Effector memory CD4-positive, alpha-beta T cell (primary cell): Measurements from ENCODE around the gene LDHAL6A.

Experiments
- DNase-seq, 3 donors: peaks; one replicate each; pipeline ENCODE4 v3.0.0-alpha.2; 2020
- H3K27ac ChIP-seq: 2 replicates; pipeline ENCODE4 v1.7.0; 2013; ENCODE audit warnings: mild to moderate bottlenecking, low read length, moderate library complexity; ENCODE audit not compliant: insufficient read depth, poor library complexity, severe bottlenecking
- H3K27me3 ChIP-seq: replicated peaks from 2 replicates; pipeline ENCODE4 v1.7.0; 2013; ENCODE audit warnings: mild to moderate bottlenecking, low read length; ENCODE audit not compliant: insufficient read depth, control insufficient read depth, poor library complexity, severe bottlenecking
- H3K36me3 ChIP-seq: 2 replicates; pipeline ENCODE4 v1.7.0; 2013; ENCODE audit warnings: mild to moderate bottlenecking, low read length, moderate library complexity; ENCODE audit not compliant: control insufficient read depth, insufficient read depth
- H3K4me1 ChIP-seq: 2 replicates; pipeline ENCODE4 v1.7.0; 2013; ENCODE audit warnings: low read length, mild to moderate bottlenecking; ENCODE audit not compliant: control insufficient read depth, insufficient read depth, poor library complexity, severe bottlenecking
- H3K4me3 ChIP-seq: 2 replicates; pipeline ENCODE4 v1.7.0; 2013; ENCODE audit warnings: low read length, low read depth, mild to moderate bottlenecking; ENCODE audit not compliant: insufficient read depth, poor library complexity, severe bottlenecking
- H3K9me3 ChIP-seq: 2 replicates; pipeline ENCODE4 v1.7.0; 2013; ENCODE audit warnings: mild to moderate bottlenecking, low read length, moderate library complexity; ENCODE audit not compliant: control insufficient read depth

The LDHAL6A gene

GRCh38 chr11:18502352-18502751 is 46.7 kb downstream of the LDHAL6A start:
- Histone ChIP-seq H3K9me3 (no peaks in the 10 kb centered on the region), H3K27ac (no peak overlapping the region), H3K4me3 (no peak overlapping the region), H3K27me3 (no peaks in the 10 kb centered on the region), H3K36me3 (peaks cover 47% of the 10 kb centered on the region), H3K4me1 (no peaks in the 10 kb centered on the region)
- DNase-seq = no peak

- Histone ChIP-seq H3K9me3 (no peaks in the 10 kb centered on the region), H3K27me3 (no peaks in the 10 kb centered on the region), H3K36me3 (peaks cover 6% of the 10 kb centered on the region), H3K27ac (no peak overlapping the region), H3K4me1 (peaks cover 6% of the 10 kb centered on the region), H3K4me3 (no peak overlapping the region)
- DNase-seq = no peak
These were observed 65.5 kb downstream of the LDHAL6A start for GRCh38 chr11:18521122-18521521.

- Histone ChIP-seq H3K27ac (no peak overlapping the region), H3K4me1 (peaks cover 8% of the 10 kb centered on the region), H3K27me3 (no peaks in the 10 kb centered on the region), H3K36me3 (peaks cover 6% of the 10 kb centered on the region), H3K4me3 (no peak overlapping the region), H3K9me3 (no peaks in the 10 kb centered on the region)
- DNase-seq = no peak
These were observed 66.7 kb downstream of the LDHAL6A start for GRCh38 chr11:18522388-18522787.

GRCh38 chr11:18523084-18523483 is 67.4 kb downstream of the LDHAL6A start:
- DNase-seq = no peak

GRCh38 chr11:18524248-18524647 is 68.6 kb downstream of the LDHAL6A start:
- Histone ChIP-seq H3K4me1 (peaks cover 8% of the 10 kb centered on the region), H3K36me3 (peaks cover 6% of the 10 kb centered on the region), H3K4me3 (no peak overlapping the region), H3K9me3 (no peaks in the 10 kb centered on the region), H3K27ac (peak overlapping the region; percentile 16), H3K27me3 (no peaks in the 10 kb centered on the region)
- no peak for DNase-seq

More at GRCh38 chr11:18523084-18523483, 67.4 kb downstream of the LDHAL6A start:
- Histone ChIP-seq H3K27ac (no peak overlapping the region), H3K4me1 (peaks cover 8% of the 10 kb centered on the region), H3K27me3 (no peaks in the 10 kb centered on the region), H3K4me3 (no peak overlapping the region), H3K36me3 (peaks cover 6% of the 10 kb centered on the region), H3K9me3 (no peaks in the 10 kb centered on the region)

GRCh38 chr11:18526130-18526520 is 70.5 kb downstream of the LDHAL6A start:
- H3K36me3 ChIP-seq = peaks cover 3% of the 10 kb centered on the region
- H3K27me3 ChIP-seq = no peaks in the 10 kb centered on the region
- no peak for DNase-seq
- H3K27ac ChIP-seq = peak overlapping the region; percentile 100
- no peaks in the 10 kb centered on the region for H3K9me3 ChIP-seq
- H3K4me3 ChIP-seq = peak overlapping the region; percentile 83
- peaks cover 8% of the 10 kb centered on the region for H3K4me1 ChIP-seq

GRCh38 chr11:18526521-18527296 is 71.1 kb downstream of the LDHAL6A start, which contains the start of gene TSG101:
TSS of gene TSG101 (minus strand) at chr11:18526942. CDS start at chr11:18526816, 126 bp downstream.
- H3K27me3 ChIP-seq = no peaks in the 10 kb centered on the region
- DNase-seq = peak; percentile 84 to 91 (median 90)
- H3K9me3 ChIP-seq = no peaks in the 10 kb centered on the region
- peaks cover 3% of the 10 kb centered on the region for H3K36me3 ChIP-seq
- H3K4me3 ChIP-seq = peak within 1 kb of the TSS; percentile 83
- H3K4me1 ChIP-seq = peaks cover 8% of the 10 kb centered on the region
- peak within 1 kb of the TSS; percentile 100 for H3K27ac ChIP-seq

GRCh38 chr11:18527512-18527911 is 71.9 kb downstream of the LDHAL6A start:
- Histone ChIP-seq H3K9me3 (no peaks in the 10 kb centered on the region), H3K27ac (peak overlapping the region; percentile 100), H3K4me3 (peak overlapping the region; percentile 83), H3K36me3 (peaks cover 3% of the 10 kb centered on the region), H3K4me1 (peaks cover 8% of the 10 kb centered on the region), H3K27me3 (no peaks in the 10 kb centered on the region)
- no peak for DNase-seq
